Measurements from ENCODE around the gene KPNB1. TPM values are rescaled to one million over a fixed set of nuclear protein-coding genes. Genes with fewer than 3 reads are reported as not detected.

Gene KPNB1
- total and polyA plus RNA-seq, 12 donors: 41.5 to 352 (median 214) TPM

DNA sequence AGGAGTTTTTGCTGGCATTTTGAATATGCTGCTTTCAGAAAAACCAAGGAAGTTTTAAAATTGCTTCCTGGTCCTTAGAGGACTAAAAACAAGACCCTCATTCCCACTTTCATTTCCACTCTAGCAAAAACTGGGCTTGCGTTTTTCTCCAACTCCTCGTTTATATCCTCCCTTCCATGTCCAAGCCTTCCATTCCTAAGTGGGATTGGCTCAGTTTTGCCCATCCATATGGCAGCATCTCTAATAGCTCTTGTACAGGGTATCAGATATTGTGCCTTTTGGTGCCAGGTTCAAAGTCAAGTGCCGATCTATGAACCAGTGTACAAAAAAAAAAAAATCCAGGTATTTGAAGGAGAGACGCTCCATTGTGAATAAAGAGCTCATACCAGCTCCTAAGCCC lies 34.3 kb downstream of the KPNB1 start:
- DNase-seq: no peak
- no peak for TF ChIP-seq POLR2A (IDR thresholded peaks at IDR 0.05)
- TF ChIP-seq, protein P1, sequence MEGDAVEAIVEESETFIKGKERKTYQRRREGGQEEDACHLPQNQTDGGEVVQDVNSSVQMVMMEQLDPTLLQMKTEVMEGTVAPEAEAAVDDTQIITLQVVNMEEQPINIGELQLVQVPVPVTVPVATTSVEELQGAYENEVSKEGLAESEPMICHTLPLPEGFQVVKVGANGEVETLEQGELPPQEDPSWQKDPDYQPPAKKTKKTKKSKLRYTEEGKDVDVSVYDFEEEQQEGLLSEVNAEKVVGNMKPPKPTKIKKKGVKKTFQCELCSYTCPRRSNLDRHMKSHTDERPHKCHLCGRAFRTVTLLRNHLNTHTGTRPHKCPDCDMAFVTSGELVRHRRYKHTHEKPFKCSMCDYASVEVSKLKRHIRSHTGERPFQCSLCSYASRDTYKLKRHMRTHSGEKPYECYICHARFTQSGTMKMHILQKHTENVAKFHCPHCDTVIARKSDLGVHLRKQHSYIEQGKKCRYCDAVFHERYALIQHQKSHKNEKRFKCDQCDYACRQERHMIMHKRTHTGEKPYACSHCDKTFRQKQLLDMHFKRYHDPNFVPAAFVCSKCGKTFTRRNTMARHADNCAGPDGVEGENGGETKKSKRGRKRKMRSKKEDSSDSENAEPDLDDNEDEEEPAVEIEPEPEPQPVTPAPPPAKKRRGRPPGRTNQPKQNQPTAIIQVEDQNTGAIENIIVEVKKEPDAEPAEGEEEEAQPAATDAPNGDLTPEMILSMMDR (IDR thresholded peaks at IDR 0.05): no peak
- Histone ChIP-seq H3K36me3 (replicated peaks in 1 of 2) (peaks cover 0 to 56% of the 10 kb centered on the region in 2 donors), H3K9me3 (replicated peaks in 1 of 3) (no peaks in the 10 kb centered on the region), H3K27ac (no peak overlapping the region), H3K27me3 (no peaks in the 10 kb centered on the region), H3K4me3 (no peak overlapping the region), H3K4me1 (replicated peaks in 1 of 2) (peaks cover 27 to 31% of the 10 kb centered on the region in 2 donors)
- intact Hi-C loops (cut with DNase I): no loop called here
- WGBS, 4 donors: 89 to 94% (median 92%) methylated on average over 4 of the region's 4 CpGs

DNA sequence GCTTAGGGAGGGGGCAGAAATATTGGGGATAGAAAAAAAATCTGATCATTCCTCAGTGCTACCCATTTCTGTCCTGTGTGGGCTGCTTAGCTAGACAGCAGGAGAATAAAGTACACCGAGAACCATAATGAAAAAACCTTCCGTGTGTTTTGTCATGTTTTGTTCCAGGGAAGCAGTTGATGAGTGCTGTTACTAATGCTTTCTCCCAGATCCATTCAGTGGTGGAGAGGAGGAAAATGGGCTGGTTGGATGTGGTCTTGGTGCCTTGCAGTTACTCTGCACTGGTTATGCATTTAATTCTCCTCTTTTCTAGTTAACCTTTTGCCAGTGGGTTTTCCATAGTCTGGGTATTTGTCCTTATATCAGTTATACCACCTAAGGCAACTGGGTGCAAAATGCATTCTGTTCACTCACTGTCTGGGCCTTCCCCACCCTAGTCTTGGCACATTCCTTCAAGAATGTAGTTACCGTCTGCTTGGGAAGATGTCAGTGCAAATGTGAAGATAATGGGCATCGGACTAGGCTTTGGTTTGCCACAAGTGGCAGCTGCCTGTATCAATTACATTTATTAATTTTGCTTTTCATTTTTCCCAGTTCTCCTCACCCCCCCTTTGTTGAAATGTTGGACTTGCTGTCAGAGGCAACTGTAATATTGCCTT lies 34.9 kb downstream of the KPNB1 start:
- no peak for TF ChIP-seq POLR2A (IDR thresholded peaks at IDR 0.05)
- TF ChIP-seq, protein P1 (IDR thresholded peaks at IDR 0.05): no peak
- H3K4me3 ChIP-seq: no peak overlapping the region
- H3K36me3 ChIP-seq (replicated peaks in 1 of 2): peaks cover 0 to 50% of the 10 kb centered on the region in 2 donors
- peak overlapping the region in 1 of 5 donors; percentile 4 for H3K27ac ChIP-seq
- no peaks in the 10 kb centered on the region for H3K9me3 ChIP-seq (replicated peaks in 1 of 3)
- intact Hi-C loops (cut with DNase I): no loop called here
- peaks cover 27 to 31% of the 10 kb centered on the region in 2 donors for H3K4me1 ChIP-seq (replicated peaks in 1 of 2)
- DNase-seq: peak in 1 of 7 donors; percentile 11
- no peaks in the 10 kb centered on the region for H3K27me3 ChIP-seq
- 88 to 97% (median 92%) methylated on average over 4 of the region's 4 CpGs for WGBS, 4 donors

DNA sequence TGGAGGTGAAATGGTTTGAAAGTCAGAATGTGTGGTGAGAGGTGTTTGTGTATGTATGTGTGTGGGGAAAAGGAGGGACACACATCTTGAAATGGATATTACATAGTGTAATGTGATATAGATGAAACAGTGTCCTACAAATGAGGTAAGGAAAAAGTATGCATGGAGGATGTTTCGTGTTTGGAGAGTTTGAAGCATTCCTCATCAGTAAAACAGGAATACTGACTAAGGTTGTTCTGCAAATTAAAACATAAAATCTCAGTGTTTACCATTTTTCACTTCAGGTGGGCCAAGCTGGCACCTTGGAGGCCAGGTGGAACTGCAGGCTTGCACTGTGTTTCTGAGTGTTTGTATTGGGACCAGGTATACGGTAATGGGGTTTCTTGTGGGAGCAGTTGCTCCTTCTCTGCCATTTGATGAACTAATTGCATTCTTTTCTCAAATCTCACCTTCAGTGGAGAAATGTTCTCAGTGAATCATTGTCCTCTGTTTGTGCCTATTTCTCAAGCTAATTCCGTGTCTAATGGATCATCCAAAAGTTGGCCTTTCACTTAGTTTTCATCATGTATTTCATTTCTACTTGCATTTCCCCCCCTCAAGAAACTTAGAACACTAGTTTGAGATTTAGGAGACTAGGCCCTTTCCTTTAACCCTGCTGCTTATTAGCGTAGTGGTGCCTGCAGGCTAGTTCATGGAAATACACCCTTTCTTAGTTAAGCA lies 36.0 kb downstream of the KPNB1 start:
- no peaks in the 10 kb centered on the region for H3K9me3 ChIP-seq (replicated peaks in 1 of 3)
- H3K4me3 ChIP-seq: no peak overlapping the region
- peaks cover 27 to 31% of the 10 kb centered on the region in 2 donors for H3K4me1 ChIP-seq (replicated peaks in 1 of 2)
- peak overlapping the region in 4 of 5 donors; percentile 19 to 86 (median 54) for H3K27ac ChIP-seq
- H3K27me3 ChIP-seq: no peaks in the 10 kb centered on the region
- H3K36me3 ChIP-seq (replicated peaks in 1 of 2): peaks cover 0 to 39% of the 10 kb centered on the region in 2 donors
- intact Hi-C loops (cut with DNase I): no loop called here
- DNase-seq: no peak
- TF ChIP-seq, protein P1 (IDR thresholded peaks at IDR 0.05): no peak
- TF ChIP-seq POLR2A (IDR thresholded peaks at IDR 0.05): no peak
- WGBS, 4 donors: 67 to 83% (median 75%) methylated on average over 4 of the region's 4 CpGs

DNA sequence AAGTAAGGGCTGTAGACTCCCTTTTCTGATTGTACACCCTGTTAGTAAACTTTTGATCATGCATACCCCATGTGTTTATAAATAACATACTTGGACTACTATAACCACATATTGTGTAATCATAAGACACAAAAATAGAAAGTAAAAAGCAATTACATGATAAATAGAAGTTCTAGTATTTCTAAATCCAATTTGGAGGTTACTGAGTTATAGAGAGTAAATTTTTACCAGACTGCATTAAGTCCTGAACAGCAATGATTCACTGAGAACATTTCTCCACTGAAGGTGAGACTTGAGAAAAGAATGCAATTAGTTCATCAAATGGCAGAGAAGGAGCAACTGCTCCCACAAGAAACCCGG lies 36.5 kb downstream of the KPNB1 start:
- H3K36me3 ChIP-seq (replicated peaks in 1 of 2): peaks cover 0 to 34% of the 10 kb centered on the region in 2 donors
- no peaks in the 10 kb centered on the region for H3K27me3 ChIP-seq
- TF ChIP-seq POLR2A (IDR thresholded peaks at IDR 0.05): no peak
- TF ChIP-seq, protein P1 (IDR thresholded peaks at IDR 0.05): no peak
- no peak for DNase-seq
- WGBS, 4 donors: 43 to 57% (median 47%) methylated on average over 1 of the region's 1 CpG
- H3K27ac ChIP-seq: peak overlapping the region in 4 of 5 donors; percentile 19 to 86 (median 54)
- intact Hi-C loops (cut with DNase I): no loop called here
- no peaks in the 10 kb centered on the region for H3K9me3 ChIP-seq (replicated peaks in 1 of 3)
- peaks cover 27 to 31% of the 10 kb centered on the region in 2 donors for H3K4me1 ChIP-seq (replicated peaks in 1 of 2)
- H3K4me3 ChIP-seq: no peak overlapping the region
